Right forelimb (tissue), 1 donor: ENCODE results near the gene NPR1.
A peak's percentile ranks its signal among the peaks of the same experiment; 100 is the strongest.

Experiments used
- DNase-seq: peaks from one replicate; pipeline ENCODE4 v3.0.0-alpha.2; 2018

The NPR1 gene

GRCh38 chr1:153728305-153729066 is 50.0 kb downstream of the NPR1 start:
- peak; percentile 71 for DNase-seq

DNA sequence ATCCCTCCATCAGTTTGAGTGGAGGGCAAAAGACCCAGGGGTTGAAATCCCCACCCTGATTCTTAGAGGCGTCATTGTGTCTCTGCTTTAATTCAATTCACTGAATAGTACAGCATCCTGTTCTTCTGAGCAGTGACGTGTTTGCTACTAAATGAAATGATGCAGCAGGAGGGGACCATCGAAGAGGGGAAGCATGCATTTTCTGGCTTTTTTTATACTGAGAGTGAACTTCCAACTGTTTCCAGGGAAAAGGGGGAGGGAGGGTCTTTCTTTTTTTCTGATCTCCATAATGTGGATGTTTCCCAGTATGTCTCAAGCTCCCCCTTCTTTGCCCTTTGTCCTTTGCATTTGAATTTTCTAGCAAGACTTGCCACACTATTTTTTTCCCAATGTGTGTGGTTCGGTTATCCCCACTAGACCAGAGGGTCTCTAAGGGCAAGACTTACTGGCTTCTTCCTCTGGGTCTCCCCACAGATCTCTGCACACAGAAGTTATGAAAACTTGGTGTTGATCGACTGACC is 52.0 kb downstream of the NPR1 start:
- no peak for DNase-seq

DNA sequence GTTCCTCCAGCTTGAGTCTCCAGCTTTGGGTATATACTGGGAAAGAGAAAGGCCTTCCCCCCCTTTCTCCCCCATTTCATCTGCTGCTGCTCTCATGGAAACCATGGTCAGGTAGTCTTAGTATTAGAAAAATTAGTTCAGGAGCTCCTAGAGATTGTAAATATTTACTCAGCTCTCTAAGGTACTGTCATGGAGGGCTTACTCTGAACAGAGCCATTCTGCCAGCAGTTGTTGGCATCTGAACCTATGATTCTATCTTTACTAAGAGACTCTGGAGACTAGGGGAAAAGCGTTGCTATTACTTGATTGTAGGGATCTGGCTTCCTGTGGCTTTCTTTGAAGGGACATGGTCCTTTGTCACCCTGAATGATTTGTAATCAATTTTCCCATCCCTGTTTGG is 55.5 kb downstream of the NPR1 start:
- DNase-seq = no peak

- no peak for DNase-seq
Measured at GRCh38 chr1:153734396-153735089, 56.1 kb downstream of the NPR1 start.

DNA sequence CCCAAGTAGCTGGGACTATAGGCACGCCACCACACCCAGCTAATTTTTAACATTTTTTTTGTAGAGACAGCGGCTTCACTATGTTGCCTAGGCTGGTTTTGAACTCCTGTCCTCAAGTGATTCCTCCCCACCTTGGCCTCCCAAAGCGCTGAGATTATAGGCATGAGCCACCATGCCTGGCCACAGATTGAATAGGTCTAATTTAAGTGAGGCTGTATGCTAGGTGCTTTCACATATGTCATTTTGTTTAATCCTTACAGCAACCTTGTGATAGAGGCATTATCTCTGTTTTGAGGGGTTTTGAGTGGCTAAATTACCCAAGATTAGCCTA is 56.6 kb downstream of the NPR1 start:
- DNase-seq = no peak

DNA sequence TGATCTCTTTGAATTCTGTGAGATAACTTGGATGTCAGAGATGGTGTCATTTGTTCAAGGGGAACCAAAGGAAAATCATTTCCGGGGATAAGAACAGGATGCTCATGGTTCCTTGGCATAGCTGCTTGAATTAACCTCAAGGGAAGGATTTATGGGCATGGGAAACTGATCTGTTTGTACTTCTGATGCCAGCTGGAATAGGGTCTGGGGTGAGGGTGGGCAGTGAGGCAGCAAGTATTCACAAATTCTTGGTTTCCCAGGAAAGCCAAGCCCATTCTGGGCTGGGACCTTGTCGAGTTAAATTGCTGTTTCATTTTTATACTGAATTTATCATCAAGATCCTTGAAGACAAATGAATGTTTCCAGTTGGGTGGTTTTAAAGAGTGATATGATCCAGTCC is 63.5 kb downstream of the NPR1 start:
- no peak for DNase-seq

GRCh38 chr1:153742411-153743142 is 64.1 kb downstream of the NPR1 start:
- DNase-seq = no peak
